Heart left ventricle (tissue), 16 donors: ENCODE results near the gene NINJ2. TPM values are rescaled to one million over a fixed set of nuclear protein-coding genes. Genes with fewer than 3 reads are reported as not detected.

Experiments
- ATAC-seq, 4 donors: fragments of 200-7000 bp; cut with Tn5 transposase; one replicate each; pipeline ENCODE4 v1.9.1; 2020 to 2022; ENCODE audit warnings: moderate library complexity in 4 of 4, mild to moderate bottlenecking in 3 of 4, moderate number of reproducible peaks in 1 of 4
- DNase-seq, 5 donors: peaks; one replicate each; pipeline ENCODE4 v3.0.0-alpha.2; 2020
- H3K27ac ChIP-seq, 12 donors: fragments of 200-600 bp; sonication (generic) in 4 of 12; one replicate each; pipeline versions ENCODE4 v1.5.0 to v1.8.0; 2016 to 2022; ENCODE audit warnings: mild to moderate bottlenecking in 2 of 12
- H3K27me3 ChIP-seq, 9 donors: fragments of 200-600 bp; sonication (generic) in 2 of 9; one replicate each; pipeline versions ENCODE4 v1.5.1 to v1.8.0; 2016 to 2022; ENCODE audit warnings: mild to moderate bottlenecking in 3 of 9
- H3K36me3 ChIP-seq, 9 donors: fragments of 200-600 bp; sonication (generic) in 2 of 9; one replicate each; pipeline versions ENCODE4 v1.5.0 to v1.8.0; 2018 to 2022; ENCODE audit warnings: mild to moderate bottlenecking in 2 of 9
- H3K4me1 ChIP-seq, 12 donors: fragments of 200-600 bp; sonication (generic) in 4 of 12; one replicate each; pipeline versions ENCODE4 v1.5.0 to v1.8.0; 2016 to 2022; ENCODE audit warnings: mild to moderate bottlenecking in 3 of 12
- H3K4me3 ChIP-seq, 12 donors: fragments of 200-600 bp; sonication (generic) in 4 of 12; one replicate each; pipeline versions ENCODE4 v1.5.0 to v1.8.0; 2017 to 2022; ENCODE audit warnings: mild to moderate bottlenecking in 9 of 12, moderate library complexity in 4 of 12
- H3K9me3 ChIP-seq, 12 donors: fragments of 200-600 bp; sonication (generic) in 4 of 12; one replicate each; pipeline versions ENCODE4 v1.5.0 to v1.8.0; 2016 to 2022; ENCODE audit warnings: mild to moderate bottlenecking in 1 of 12
- POLR2A ChIP-seq, 2 donors: fragments of 450-650 bp; IDR thresholded peaks; one replicate each; pipeline ENCODE4 v1.6.1; 2017; ENCODE audit warnings: antibody characterized with exemption in 2 of 2, mild to moderate bottlenecking in 2 of 2, moderate library complexity in 2 of 2
- WGBS, 4 donors: extraction: QIAGEN DNeasy Blood & Tissue Kit in 2 of 4; methylation state at CpG; one replicate each; pipeline versions ENCODE4 v1.1.5 to v1.1.7; 2013 to 2018; 5-methylcytosine and 5-hydroxymethylcytosine counted together
- intact Hi-C, 10 donors: fragments of 100-400 bp; cut with DNase I; formaldehyde crosslinking; loops; one replicate each; pipeline versions ENCODE4 v1.11.1 to v1.14.2; 2022
- polyA plus RNA-seq, 2 donors: library from polyadenylated mRNA; stranded (reverse); fragments of 200-250 nt; gene quantifications; one replicate each; pipeline ENCODE4 v1.2.3, GENCODE V29; 2013
- total RNA-seq, 9 donors: library from RNA; depleted of rRNA in 2 of 9; stranded (reverse); fragments of >200 nt in 2 of 9; fragmentation: NEBNext Ultra II Directional in 3 of 9; extraction: Animal tissue kit (Norgen Biotek cat#: 25700) in 3 of 9; gene quantifications; one replicate each; pipeline versions ENCODE4 v1.1.0 to v1.2.4, GENCODE V29; 2016 to 2023
- TF ChIP-seq, protein P1 (sequence below), 12 donors: fragments of 200-600 bp; sonication (generic) in 4 of 12; IDR thresholded peaks; one replicate each; pipeline versions ENCODE4 v1.5.0 to v1.8.0; 2018 to 2022; ENCODE audit warnings: antibody characterized with exemption in 12 of 12, mild to moderate bottlenecking in 5 of 12
- donor health status: ischemic (EF 13 %, LVEDD 7.1; RV severe dilation, severe dysfunction).
- donor health status: healthy with polysubstance abuse.
- donor health status: DM: no; HTN: yes; CAD: no.
- donor health status: DM: no; HTN: no; CAD: no.
- donor health status: ischemic (EF 25% LVEDD 6.9; RV normal size, moderate dysfunction).
- donor health status: ischemic (EF 25% LVEDD 5.7; RV mildly dilated, moderate dysfunction).
- donor health status: healthy.
- donor health status: DM: yes; HTN: yes; CAD: no.
- donor health status: ischemic (EF 35%, LVEDD 5.7; RV mildly dilated, moderate dysfunction).
- donor health status: nonischemic (EF 11% LVEDD 7.7; RV severe dilation, severe dysfunction).
- donor health status: DM: yes; HTN: yes; CAD: no.
- donor health status: PGD.
- donor health status: ischemic (EF 29% LVEDD 5.4; RV normal size, mild dysfunction).
- donor health status: nonischemic (EF 23%, LVEDD 6.1; RV moderate dilation, normal function).

NINJ2 gene
- total and polyA plus RNA-seq, 11 donors = 2.8 to 15.0 (median 5.2) TPM

DNA sequence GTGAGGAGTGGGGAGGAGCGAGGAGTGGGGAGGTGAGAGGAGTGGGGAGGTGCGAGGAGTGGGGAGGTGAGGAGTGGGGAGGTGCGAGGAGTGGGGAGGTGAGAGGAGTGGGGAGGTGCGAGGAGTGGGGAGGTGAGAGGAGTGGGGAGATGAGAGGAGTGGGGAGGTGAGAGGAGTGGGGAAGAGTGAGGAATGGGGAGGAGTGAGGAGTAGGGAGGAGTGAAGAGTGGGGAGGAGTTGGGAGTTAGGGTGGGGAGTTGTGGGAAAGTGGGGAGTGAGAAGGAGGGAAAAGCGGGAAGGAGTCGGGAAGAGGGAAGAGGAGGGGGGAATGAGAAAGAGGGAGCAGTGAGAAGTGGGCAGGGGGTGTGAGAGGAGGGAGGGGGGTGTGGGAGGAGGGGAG is 117.4 kb downstream of the NINJ2 start:
- whole genome bisulfite sequencing, 4 donors = 71 to 82% (median 79%) methylated on average over 6 of the region's 6 CpGs

DNA sequence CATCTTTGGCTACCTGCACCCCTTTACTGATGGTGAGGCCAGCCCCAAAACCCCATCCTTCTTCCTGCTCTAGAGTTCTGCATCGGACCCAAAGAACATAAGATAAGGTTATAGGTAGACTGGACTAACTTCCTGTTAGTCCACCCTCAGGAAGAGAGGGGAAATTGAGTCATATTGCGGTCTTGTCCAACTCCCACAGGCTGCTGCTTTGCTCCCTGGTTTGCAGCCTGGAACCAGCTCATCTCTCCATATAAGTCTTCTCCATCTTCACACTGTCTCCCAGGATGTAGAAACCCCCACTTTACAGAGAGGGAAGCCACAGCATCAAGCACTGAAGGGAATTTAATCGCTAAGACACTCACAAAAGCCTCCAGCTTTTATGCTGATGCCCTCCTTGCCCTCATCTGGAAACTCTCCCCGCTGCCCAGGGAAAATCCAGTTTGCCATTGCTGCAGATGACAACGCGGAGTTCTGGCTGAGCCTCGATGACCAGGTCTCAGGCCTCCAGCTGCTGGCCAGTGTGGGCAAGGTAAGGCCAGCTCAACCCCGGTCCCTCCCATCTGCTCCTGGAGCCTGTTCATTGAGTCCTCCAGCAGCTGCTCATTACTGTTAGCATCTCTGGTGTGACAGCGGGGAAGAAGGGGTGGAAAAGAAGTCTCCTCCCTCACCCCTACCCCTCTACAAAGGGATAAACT is 118.2 kb downstream of the NINJ2 start:
- WGBS, 4 donors = 76 to 80% (median 78%) methylated on average over 8 to 9 of the region's 9 CpGs
- intact Hi-C loops = loop anchor here in 7 of 10 donors (5.0 to 10.0 kb wide), 3 partner anchors 43 to 103 kb away; no protein-coding TSS in a partner anchor
- H3K36me3 ChIP-seq = no peaks in the 10 kb centered on the region
- no peak for TF ChIP-seq POLR2A (IDR thresholded peaks at IDR 0.05)
- TF ChIP-seq, protein P1, sequence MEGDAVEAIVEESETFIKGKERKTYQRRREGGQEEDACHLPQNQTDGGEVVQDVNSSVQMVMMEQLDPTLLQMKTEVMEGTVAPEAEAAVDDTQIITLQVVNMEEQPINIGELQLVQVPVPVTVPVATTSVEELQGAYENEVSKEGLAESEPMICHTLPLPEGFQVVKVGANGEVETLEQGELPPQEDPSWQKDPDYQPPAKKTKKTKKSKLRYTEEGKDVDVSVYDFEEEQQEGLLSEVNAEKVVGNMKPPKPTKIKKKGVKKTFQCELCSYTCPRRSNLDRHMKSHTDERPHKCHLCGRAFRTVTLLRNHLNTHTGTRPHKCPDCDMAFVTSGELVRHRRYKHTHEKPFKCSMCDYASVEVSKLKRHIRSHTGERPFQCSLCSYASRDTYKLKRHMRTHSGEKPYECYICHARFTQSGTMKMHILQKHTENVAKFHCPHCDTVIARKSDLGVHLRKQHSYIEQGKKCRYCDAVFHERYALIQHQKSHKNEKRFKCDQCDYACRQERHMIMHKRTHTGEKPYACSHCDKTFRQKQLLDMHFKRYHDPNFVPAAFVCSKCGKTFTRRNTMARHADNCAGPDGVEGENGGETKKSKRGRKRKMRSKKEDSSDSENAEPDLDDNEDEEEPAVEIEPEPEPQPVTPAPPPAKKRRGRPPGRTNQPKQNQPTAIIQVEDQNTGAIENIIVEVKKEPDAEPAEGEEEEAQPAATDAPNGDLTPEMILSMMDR (IDR thresholded peaks at IDR 0.05) = no peak
- H3K9me3 ChIP-seq = no peaks in the 10 kb centered on the region
- H3K27ac ChIP-seq = no peak overlapping the region
- ATAC-seq = no peak
- peaks cover 0 to 13% (median 6%) of the 10 kb centered on the region in 9 donors for H3K27me3 ChIP-seq
- H3K4me1 ChIP-seq = peaks cover 0 to 51% (median 18%) of the 10 kb centered on the region in 12 donors
- no peak overlapping the region for H3K4me3 ChIP-seq
- peak in 1 of 5 donors; percentile 13 for DNase-seq

More for the DNA sequence above, 117.4 kb downstream of the NINJ2 start:
- DNase-seq (peak in 1 of 5 donors; percentile 13), ATAC-seq (no peak)
- no peaks in the 10 kb centered on the region for H3K36me3 ChIP-seq
- H3K9me3 ChIP-seq = no peaks in the 10 kb centered on the region
- intact Hi-C loops = loop anchor here (2.0 to 10.0 kb wide), 8 partner anchors 44 to 104 kb away; no protein-coding TSS in a partner anchor
- peaks cover 0 to 58% (median 18%) of the 10 kb centered on the region in 12 donors for H3K4me1 ChIP-seq
- H3K4me3 ChIP-seq = no peak overlapping the region
- peaks cover 0 to 13% (median 6%) of the 10 kb centered on the region in 9 donors for H3K27me3 ChIP-seq
- TF ChIP-seq, protein P1 (IDR thresholded peaks at IDR 0.05) = no peak
- TF ChIP-seq POLR2A (IDR thresholded peaks at IDR 0.05) = no peak
- no peak overlapping the region for H3K27ac ChIP-seq

- Histone ChIP-seq H3K4me3 (no peak overlapping the region), H3K27ac (no peak overlapping the region), H3K9me3 (no peaks in the 10 kb centered on the region), H3K27me3 (peaks cover 0 to 13% (median 6%) of the 10 kb centered on the region in 9 donors), H3K36me3 (no peaks in the 10 kb centered on the region), H3K4me1 (peaks cover 0 to 45% (median 21%) of the 10 kb centered on the region in 12 donors)
- intact Hi-C loops = loop anchor here in 1 of 10 donors (10.0 kb wide), 1 partner anchor 49 kb away; no protein-coding TSS in a partner anchor
- no peak for ATAC-seq
- TF ChIP-seq POLR2A (IDR thresholded peaks at IDR 0.05) = no peak
- TF ChIP-seq, protein P1 (IDR thresholded peaks at IDR 0.05) = no peak
- WGBS, 4 donors = 81 to 89% (median 86%) methylated on average over 8 of the region's 8 CpGs
- DNase-seq = peak in 3 of 5 donors; percentile 10 to 51 (median 20)
Observed at GRCh38 chr12:544142-544541, 119.1 kb downstream of the NINJ2 start.

GRCh38 chr12:543114-543451 is 120.2 kb downstream of the NINJ2 start:
- no peaks in the 10 kb centered on the region for H3K9me3 ChIP-seq
- 77 to 93% (median 77%) methylated on average over 3 to 9 of the region's 9 CpGs for WGBS, 4 donors
- ATAC-seq (no peak), DNase-seq (peak in 1 of 5 donors; percentile 16)
- H3K4me3 ChIP-seq = no peak overlapping the region
- H3K27me3 ChIP-seq = peaks cover 0 to 13% (median 6%) of the 10 kb centered on the region in 9 donors
- TF ChIP-seq, protein P1 (IDR thresholded peaks at IDR 0.05) = no peak
- no peak for TF ChIP-seq POLR2A (IDR thresholded peaks at IDR 0.05)
- H3K36me3 ChIP-seq = peaks cover 0 to 1% (median 0%) of the 10 kb centered on the region in 9 donors
- intact Hi-C loops = loop anchor here in 1 of 10 donors (10.0 kb wide), 1 partner anchor 48 kb away; no protein-coding TSS in a partner anchor
- H3K27ac ChIP-seq = peak overlapping the region in 2 of 12 donors; percentile 63
- peaks cover 0 to 49% (median 30%) of the 10 kb centered on the region in 12 donors for H3K4me1 ChIP-seq
